ENCODE data around the gene UGT1A6.

The UGT1A6 gene

GRCh38 chr2:233789554-233789953 lies 96.9 kb downstream of the UGT1A6 start:
- no peaks in the 10 kb centered on the region for H3K36me3 Mint-ChIP-seq (ENCODE audit: low read depth)
- H3K9me3 Mint-ChIP-seq: peaks cover 6% of the 10 kb centered on the region
- no peak overlapping the region for H3K4me3 Mint-ChIP-seq
- no peaks in the 10 kb centered on the region for H3K4me1 Mint-ChIP-seq
- H3K27me3 Mint-ChIP-seq (ENCODE audit: low read depth): peaks cover 9% of the 10 kb centered on the region
- TF ChIP-seq, protein P1, sequence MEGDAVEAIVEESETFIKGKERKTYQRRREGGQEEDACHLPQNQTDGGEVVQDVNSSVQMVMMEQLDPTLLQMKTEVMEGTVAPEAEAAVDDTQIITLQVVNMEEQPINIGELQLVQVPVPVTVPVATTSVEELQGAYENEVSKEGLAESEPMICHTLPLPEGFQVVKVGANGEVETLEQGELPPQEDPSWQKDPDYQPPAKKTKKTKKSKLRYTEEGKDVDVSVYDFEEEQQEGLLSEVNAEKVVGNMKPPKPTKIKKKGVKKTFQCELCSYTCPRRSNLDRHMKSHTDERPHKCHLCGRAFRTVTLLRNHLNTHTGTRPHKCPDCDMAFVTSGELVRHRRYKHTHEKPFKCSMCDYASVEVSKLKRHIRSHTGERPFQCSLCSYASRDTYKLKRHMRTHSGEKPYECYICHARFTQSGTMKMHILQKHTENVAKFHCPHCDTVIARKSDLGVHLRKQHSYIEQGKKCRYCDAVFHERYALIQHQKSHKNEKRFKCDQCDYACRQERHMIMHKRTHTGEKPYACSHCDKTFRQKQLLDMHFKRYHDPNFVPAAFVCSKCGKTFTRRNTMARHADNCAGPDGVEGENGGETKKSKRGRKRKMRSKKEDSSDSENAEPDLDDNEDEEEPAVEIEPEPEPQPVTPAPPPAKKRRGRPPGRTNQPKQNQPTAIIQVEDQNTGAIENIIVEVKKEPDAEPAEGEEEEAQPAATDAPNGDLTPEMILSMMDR (IDR thresholded peaks at IDR 0.05; ENCODE audit: unreplicated experiment in 3 of 3): no peak
- no peak overlapping the region for H3K27ac Mint-ChIP-seq

DNA sequence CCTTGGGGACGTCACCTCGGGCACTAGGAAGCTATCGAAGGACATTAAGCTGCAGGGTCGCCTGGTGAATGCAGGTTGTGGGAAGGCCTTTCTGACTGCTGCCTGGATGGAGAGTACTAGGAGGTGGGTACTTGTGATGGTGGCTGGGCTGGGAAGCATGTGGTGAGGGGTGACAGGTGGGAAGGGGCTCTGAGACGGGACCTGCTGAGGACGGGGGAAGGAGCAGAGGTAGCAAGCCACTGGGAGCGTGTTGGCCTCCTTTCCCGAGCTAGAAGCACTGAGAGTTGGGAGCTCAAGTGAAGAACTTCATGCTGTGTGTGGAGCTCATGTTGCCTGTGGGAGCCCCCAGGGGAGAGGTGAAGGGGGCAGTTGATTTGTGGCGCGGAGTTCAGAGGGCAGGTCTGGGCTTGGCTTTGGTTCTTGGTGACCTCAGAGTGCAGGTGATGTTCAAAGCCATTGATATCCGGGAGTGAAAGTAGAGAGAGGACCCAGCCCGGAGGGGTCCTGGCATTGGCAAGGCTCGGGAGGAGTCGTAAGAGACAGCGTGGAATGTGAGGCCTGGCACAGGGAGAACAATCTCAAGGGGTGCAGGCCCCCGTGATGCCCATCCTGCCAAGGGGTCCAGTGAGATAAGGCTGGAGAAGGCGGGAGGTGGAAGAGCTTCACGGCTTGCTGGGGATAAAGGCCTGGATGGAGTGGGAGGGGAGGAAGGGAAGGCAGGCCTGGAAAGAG lies 98.6 kb downstream of the UGT1A6 start:
- Mint-ChIP-seq H3K4me1 (no peaks in the 10 kb centered on the region), H3K9me3 (peaks cover 2% of the 10 kb centered on the region), H3K27me3 (ENCODE audit: low read depth) (peaks cover 13% of the 10 kb centered on the region), H3K36me3 (ENCODE audit: low read depth) (no peaks in the 10 kb centered on the region), H3K27ac (no peak overlapping the region), H3K4me3 (no peak overlapping the region)
- TF ChIP-seq, protein P1 (IDR thresholded peaks at IDR 0.05; ENCODE audit: unreplicated experiment in 3 of 3): no peak

GRCh38 chr2:233791883-233792329 lies 99.2 kb downstream of the UGT1A6 start:
- no peaks in the 10 kb centered on the region for H3K36me3 Mint-ChIP-seq (ENCODE audit: low read depth)
- H3K9me3 Mint-ChIP-seq: no peaks in the 10 kb centered on the region
- H3K27me3 Mint-ChIP-seq (ENCODE audit: low read depth): peaks cover 13% of the 10 kb centered on the region
- H3K27ac Mint-ChIP-seq: no peak overlapping the region
- TF ChIP-seq, protein P1 (IDR thresholded peaks at IDR 0.05; ENCODE audit: unreplicated experiment in 3 of 3): no peak
- no peak overlapping the region for H3K4me3 Mint-ChIP-seq
- no peaks in the 10 kb centered on the region for H3K4me1 Mint-ChIP-seq

GRCh38 chr2:233792720-233793119 lies 100.0 kb downstream of the UGT1A6 start:
- H3K4me1 Mint-ChIP-seq: no peaks in the 10 kb centered on the region
- H3K27ac Mint-ChIP-seq: no peak overlapping the region
- H3K36me3 Mint-ChIP-seq (ENCODE audit: low read depth): no peaks in the 10 kb centered on the region
- H3K4me3 Mint-ChIP-seq: no peak overlapping the region
- H3K9me3 Mint-ChIP-seq: no peaks in the 10 kb centered on the region
- TF ChIP-seq, protein P1 (IDR thresholded peaks at IDR 0.05; ENCODE audit: unreplicated experiment in 3 of 3): no peak
- peaks cover 13% of the 10 kb centered on the region for H3K27me3 Mint-ChIP-seq (ENCODE audit: low read depth)

DNA sequence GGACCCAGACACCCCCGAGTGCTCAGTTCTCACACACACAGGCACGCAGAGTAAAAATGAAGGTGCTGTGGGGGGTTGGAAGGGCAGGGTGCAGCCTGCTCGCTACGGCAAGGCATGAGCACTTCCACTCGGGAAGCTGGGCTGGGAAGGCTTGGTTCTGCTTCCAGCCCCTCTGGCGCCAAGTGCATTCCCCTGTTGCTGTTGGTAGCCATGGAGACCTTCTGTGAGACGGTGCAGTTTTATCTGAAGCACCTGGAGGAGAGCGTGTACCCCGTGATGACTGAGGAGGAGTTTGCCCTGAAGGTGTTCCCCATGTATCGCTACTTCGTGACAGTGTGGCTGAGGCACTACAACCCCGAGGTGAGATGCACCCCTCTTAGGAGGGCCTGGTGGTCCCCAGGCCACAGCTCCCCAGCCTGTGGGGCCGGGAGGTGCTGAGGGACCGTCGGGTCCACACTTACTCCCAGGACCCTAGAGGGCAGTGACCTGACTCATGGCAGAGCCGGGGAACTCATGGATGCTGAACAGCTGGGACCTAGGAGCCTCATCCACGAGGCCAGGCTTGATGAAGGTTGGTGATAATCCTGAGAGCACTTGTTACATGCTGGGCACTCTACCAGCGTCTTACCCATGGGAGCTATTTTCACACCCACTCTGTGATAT lies 100.9 kb downstream of the UGT1A6 start:
- Mint-ChIP-seq H3K4me3 (no peak overlapping the region), H3K36me3 (ENCODE audit: low read depth) (no peaks in the 10 kb centered on the region), H3K4me1 (no peaks in the 10 kb centered on the region), H3K27ac (no peak overlapping the region), H3K27me3 (ENCODE audit: low read depth) (peaks cover 13% of the 10 kb centered on the region), H3K9me3 (no peaks in the 10 kb centered on the region)
- TF ChIP-seq, protein P1 (IDR thresholded peaks at IDR 0.05; ENCODE audit: unreplicated experiment in 3 of 3): no peak
